Right atrium auricular region (tissue), 2 donors: Measurements from ENCODE around the gene CSNK1D. TPM values are rescaled to one million over a fixed set of nuclear protein-coding genes. Genes with fewer than 3 reads are reported as not detected.
"Not testable (repeated sequence)": the region's sequence is repeated elsewhere in the genome, so short reads cannot be mapped to it uniquely, and the experiment has no call there.

Experiments
- DNase-seq: peaks from one replicate; pipeline ENCODE4 v3.0.0-alpha.2; 2019; ENCODE audit warnings: low spot score
- H3K27ac ChIP-seq, 2 donors: fragments of 200-600 bp; sonication (generic); 1 replicate in 1 of 2; 2 replicates in 1 of 2; pipeline ENCODE4 v1.5.1; 2016 to 2019
- H3K27me3 ChIP-seq, 2 donors: fragments of 200-600 bp; sonication (generic); one replicate each; pipeline versions ENCODE4 v1.5.1 to v1.6.0; 2017 to 2019
- H3K36me3 ChIP-seq: fragments of 200-600 bp; sonication (generic); one replicate; pipeline ENCODE4 v1.5.1; 2016
- H3K4me1 ChIP-seq, 2 donors: fragments of 200-600 bp; sonication (generic); one replicate each; pipeline versions ENCODE4 v1.5.1 to v1.6.0; 2017 to 2019
- H3K4me3 ChIP-seq, 2 donors: fragments of 200-600 bp; sonication (generic); 1 replicate in 1 of 2; 2 replicates in 1 of 2; pipeline ENCODE4 v1.5.1; 2017 to 2019; ENCODE audit warnings: mild to moderate bottlenecking in 1 of 2, moderate library complexity in 1 of 2
- H3K9me3 ChIP-seq, 2 donors: fragments of 200-600 bp; sonication (generic); one replicate each; pipeline ENCODE4 v1.5.1; 2019
- CTCF ChIP-seq, 2 donors: fragments of 200-600 bp; sonication (generic); IDR thresholded peaks; one replicate each; pipeline ENCODE4 v1.5.1; 2019; ENCODE audit warnings: antibody characterized with exemption in 2 of 2
- total RNA-seq, 2 donors: library from RNA; depleted of rRNA; stranded (reverse); fragments of >200 nt; gene quantifications; one replicate each; pipeline ENCODE4 v1.1.0, GENCODE V29; 2016

The CSNK1D gene
- total RNA-seq, 2 donors from 2014 or later: 31.3 to 32.9 TPM

- Histone ChIP-seq H3K4me1 (peaks cover 0 to 45% of the 10 kb centered on the region in 2 donors), H3K27ac (no peak overlapping the region), H3K27me3 (no peaks in the 10 kb centered on the region), H3K36me3 (no peaks in the 10 kb centered on the region), H3K9me3 (no peaks in the 10 kb centered on the region), H3K4me3 (no peak overlapping the region)
- no peak for TF ChIP-seq CTCF (IDR thresholded peaks at IDR 0.05)
- no peak for DNase-seq
Measured at GRCh38 chr17:82214012-82214628, 59.4 kb downstream of the CSNK1D start.

- H3K27me3 ChIP-seq: no peaks in the 10 kb centered on the region
- no peaks in the 10 kb centered on the region for H3K9me3 ChIP-seq
- H3K36me3 ChIP-seq: no peaks in the 10 kb centered on the region
- TF ChIP-seq CTCF (IDR thresholded peaks at IDR 0.05): no peak
- peaks cover 0 to 45% of the 10 kb centered on the region in 2 donors for H3K4me1 ChIP-seq
- peak overlapping the region; percentile 83 to 87 for H3K27ac ChIP-seq
- DNase-seq: no peak
- H3K4me3 ChIP-seq: peak overlapping the region; percentile 96 to 98
Measured at GRCh38 chr17:82213251-82214011, 60.1 kb downstream of the CSNK1D start.

DNA sequence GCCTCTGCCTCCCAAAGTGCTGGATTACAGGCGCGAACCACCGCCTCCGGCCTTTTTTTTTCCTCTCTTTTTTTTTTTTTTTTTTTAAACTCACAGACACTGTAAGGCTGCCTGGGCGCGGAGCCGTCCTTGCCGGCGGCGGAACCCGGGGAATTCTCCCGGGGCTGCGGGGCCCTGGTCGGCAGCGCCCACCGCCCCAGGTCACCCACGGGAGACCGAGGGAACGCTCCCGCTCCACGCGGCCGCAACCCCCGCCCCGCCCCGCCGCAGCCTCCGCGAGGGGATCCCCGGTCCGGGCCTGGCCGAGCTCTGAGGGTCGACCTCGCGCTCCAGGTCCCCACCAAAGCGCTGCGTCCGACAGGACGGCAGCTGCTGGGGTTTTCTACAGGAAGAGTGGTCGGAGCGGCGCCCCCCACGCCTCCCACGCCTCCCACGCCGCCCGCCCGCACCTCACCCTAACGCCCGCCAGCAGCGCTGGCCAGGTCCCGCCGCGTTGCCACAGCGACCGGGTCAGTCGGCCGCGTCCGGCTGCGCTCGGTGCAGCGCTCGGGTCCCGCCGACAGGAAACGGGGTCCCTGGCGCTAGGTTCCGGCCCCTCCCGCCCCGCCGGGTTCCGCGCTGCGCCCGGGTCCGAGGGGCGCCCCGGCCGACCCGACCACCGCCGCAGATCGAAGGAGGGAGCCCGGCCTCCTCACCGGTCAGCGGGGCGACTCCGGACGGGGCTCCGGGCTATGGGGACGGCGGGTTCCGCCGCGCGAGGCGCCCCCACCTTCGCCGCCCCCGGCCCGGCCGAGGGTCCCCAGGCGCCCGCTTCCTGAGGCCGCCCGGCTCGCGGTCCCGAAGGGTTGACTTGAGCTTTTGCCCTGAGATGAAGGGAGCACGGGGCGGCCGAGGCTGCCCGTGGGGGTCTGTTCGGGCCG, 60.9 kb downstream of the CSNK1D start, which contains the start of gene CCDC57:
Gene CCDC57, minus strand, starts transcription at position 512 of the 920 bp plus-strand sequence. CDS start 10,898 bp downstream, outside the sequence.
- no peaks in the 10 kb centered on the region for H3K9me3 ChIP-seq
- H3K27ac ChIP-seq: peak within 1 kb of the TSS; percentile 83 to 87
- peak in 1 of 2 donors; percentile 31 for TF ChIP-seq CTCF (IDR thresholded peaks at IDR 0.05)
- H3K36me3 ChIP-seq: no peaks in the 10 kb centered on the region
- H3K4me3 ChIP-seq: peak within 1 kb of the TSS; percentile 96 to 98
- H3K27me3 ChIP-seq: no peaks in the 10 kb centered on the region
- H3K4me1 ChIP-seq: peaks cover 0 to 41% of the 10 kb centered on the region in 2 donors
- DNase-seq: no peak

DNA sequence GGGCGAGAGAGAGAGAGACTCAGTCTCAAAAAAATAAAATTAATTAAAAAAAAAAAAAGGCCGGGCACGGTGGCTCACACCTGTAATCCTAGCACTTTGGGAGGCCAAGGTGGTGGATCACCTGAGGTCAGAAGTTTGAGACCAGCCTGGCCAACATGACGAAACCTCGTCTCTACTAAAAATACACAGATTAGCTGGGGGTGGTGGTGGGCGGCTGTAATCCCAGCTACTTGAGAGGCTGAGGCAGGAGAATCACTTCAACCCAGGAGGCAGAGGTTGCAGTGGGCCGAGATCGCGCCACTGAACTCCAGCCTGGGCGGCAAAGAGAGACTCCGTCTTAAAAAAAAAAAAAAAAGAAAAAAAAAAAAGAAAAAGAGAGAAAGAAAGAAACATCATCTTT, 62.8 kb downstream of the CSNK1D start:
- not testable (repeated sequence) for H3K27ac ChIP-seq, DNase-seq, H3K27me3 ChIP-seq, H3K4me3 ChIP-seq, H3K9me3 ChIP-seq, H3K36me3 ChIP-seq
- peaks cover 0 to 29% of the 10 kb centered on the region in 2 donors for H3K4me1 ChIP-seq

- Histone ChIP-seq H3K27ac (peak overlapping the region; percentile 46 to 47), H3K4me3 (peak overlapping the region in 1 of 2 donors; percentile 11)
Measured at GRCh38 chr17:82205720-82206508, 67.6 kb downstream of the CSNK1D start.

More at GRCh38 chr17:82205720-82206508, 67.6 kb downstream of the CSNK1D start:
- peak; percentile 87 for DNase-seq
- Histone ChIP-seq H3K27me3 (no peaks in the 10 kb centered on the region), H3K9me3 (no peaks in the 10 kb centered on the region), H3K4me1 (peaks cover 0 to 11% of the 10 kb centered on the region in 2 donors), H3K36me3 (no peaks in the 10 kb centered on the region)
- TF ChIP-seq CTCF (IDR thresholded peaks at IDR 0.05): peak; percentile 74 to 95
